IMR-90 (cell line): ENCODE data around the gene ADAMTS12. TPM values are rescaled to one million over a fixed set of nuclear protein-coding genes. Genes with fewer than 3 reads are reported as not detected.

Experiments used
- ATAC-seq: fragments of 200-7000 bp; cut with Tn5 transposase; 2 replicates; pipeline ENCODE4 v1.9.1; 2020; ENCODE audit warnings: low read depth, mild to moderate bottlenecking, moderate library complexity
- BruUV-seq: library from RNA; stranded (reverse); fragments of 400-500 nt; replicated peaks from 2 replicates; lab custom pipeline; 2021; lab: Mats Ljungman, UMichigan
- CTCF ChIA-PET: fragments of 300-600 bp; formaldehyde crosslinking; extraction: SDS; loops from one replicate; lab custom pipeline; 2021; ENCODE audit warnings: antibody characterized with exemption; lab: Yijun Ruan, JAX
- POLR2A ChIA-PET: fragments of 300-600 bp; sonication (Branson Sonifier 250); formaldehyde crosslinking; loops from one replicate; lab custom pipeline; 2022; ENCODE audit warnings: antibody characterized with exemption; ENCODE audit not compliant: unreplicated experiment; lab: Charles Lee
- DNase-seq: peaks from one replicate; pipeline ENCODE4 v3.0.0; 2013
- H2AFZ ChIP-seq: replicated peaks from 2 replicates; pipeline ENCODE3; 2013; ENCODE audit warnings: low read length, mild to moderate bottlenecking; ENCODE audit not compliant: poor library complexity
- H2AK5ac ChIP-seq: 2 replicates; pipeline ENCODE4 v1.6.1; 2013; ENCODE audit warnings: low read depth, low read length, inconsistent platforms
- H2AK9ac ChIP-seq: replicated peaks from 2 replicates; pipeline ENCODE3; 2013; ENCODE audit warnings: mild to moderate bottlenecking, low read depth, low read length, moderate library complexity; ENCODE audit not compliant: poor library complexity
- H2BK120ac ChIP-seq: 2 replicates; pipeline ENCODE4 v1.6.1; 2013; ENCODE audit warnings: low read depth, low read length, inconsistent platforms
- H2BK15ac ChIP-seq: 3 replicates; pipeline ENCODE4 v1.6.1; 2013; ENCODE audit warnings: low read depth, low read length, inconsistent platforms
- H2BK20ac ChIP-seq: 2 replicates; pipeline ENCODE4 v1.6.1; 2013; ENCODE audit warnings: low read depth, mild to moderate bottlenecking, inconsistent platforms, low read length, moderate library complexity
- H2BK5ac ChIP-seq: 2 replicates; pipeline ENCODE4 v1.6.1; 2013; ENCODE audit warnings: mild to moderate bottlenecking, low read depth, low read length, inconsistent platforms; ENCODE audit not compliant: poor library complexity, severe bottlenecking
- H3K14ac ChIP-seq: replicated peaks from 2 replicates; pipeline ENCODE4 v1.6.1; 2013; ENCODE audit warnings: low read depth, low read length, inconsistent platforms
- H3K18ac ChIP-seq: 2 replicates; pipeline ENCODE4 v1.6.1; 2013; ENCODE audit warnings: low read depth, low read length, control low read depth
- H3K23ac ChIP-seq: 2 replicates; pipeline ENCODE4 v1.6.1; 2013; ENCODE audit warnings: low read depth, low read length, inconsistent platforms
- H3K27ac ChIP-seq: 2 replicates; pipeline ENCODE4 v1.5.1; 2013; ENCODE audit warnings: mild to moderate bottlenecking, control low read depth, low read length; ENCODE audit not compliant: insufficient read depth
- H3K27me3 ChIP-seq: 2 replicates; pipeline ENCODE4 v1.6.1; 2013; ENCODE audit warnings: low read length; ENCODE audit not compliant: control insufficient read depth, insufficient read depth
- H3K36me3 ChIP-seq: 2 replicates; pipeline ENCODE4 v1.6.1; 2013; ENCODE audit warnings: low read length, mixed read lengths; ENCODE audit not compliant: control insufficient read depth, insufficient read depth
- H3K4ac ChIP-seq: 2 replicates; pipeline ENCODE4 v1.6.1; 2013; ENCODE audit warnings: low read depth, low read length, inconsistent platforms
- H3K4me1 ChIP-seq: 2 replicates; pipeline ENCODE4 v1.6.1; 2013; ENCODE audit warnings: low read length, mixed read lengths; ENCODE audit not compliant: control insufficient read depth, insufficient read depth
- H3K4me2 ChIP-seq: 2 replicates; pipeline ENCODE4 v1.6.1; 2013; ENCODE audit warnings: low read depth, mild to moderate bottlenecking, control low read depth, low read length, moderate library complexity
- H3K4me3 ChIP-seq: 2 replicates; pipeline ENCODE4 v1.5.1; 2013; ENCODE audit warnings: low read depth, mild to moderate bottlenecking, control low read depth, low read length, moderate library complexity; ENCODE audit not compliant: insufficient read depth
- H3K56ac ChIP-seq: 2 replicates; pipeline ENCODE4 v1.6.1; 2013; ENCODE audit warnings: low read length, inconsistent platforms; ENCODE audit not compliant: insufficient read depth; ENCODE audit errors: extremely low read depth
- H3K79me1 ChIP-seq, 2 experiments: 2 replicates each; pipeline ENCODE4 v1.6.1; 2013; ENCODE audit warnings: low read length in 2 of 2, inconsistent platforms in 1 of 2, low read depth in 1 of 2
- H3K9ac ChIP-seq: 2 replicates; pipeline ENCODE4 v1.6.1; 2013; ENCODE audit warnings: low read depth, low read length, control low read depth
- H3K9me1 ChIP-seq: 2 replicates; pipeline ENCODE4 v1.6.1; 2013; ENCODE audit warnings: low read length, inconsistent platforms; ENCODE audit not compliant: insufficient read depth
- H3K9me3 ChIP-seq: 2 replicates; pipeline ENCODE4 v1.6.1; 2013; ENCODE audit warnings: low read length; ENCODE audit not compliant: control insufficient read depth, insufficient read depth
- H4K20me1 ChIP-seq: 2 replicates; pipeline ENCODE4 v1.6.1; 2013; ENCODE audit warnings: low read length, inconsistent platforms; ENCODE audit not compliant: insufficient read depth
- H4K5ac ChIP-seq: 2 replicates; pipeline ENCODE4 v1.6.1; 2013; ENCODE audit warnings: mild to moderate bottlenecking, low read depth, low read length, control low read depth
- H4K8ac ChIP-seq, 2 experiments: 2 replicates each; pipeline ENCODE4 v1.6.1; 2013; ENCODE audit warnings: low read depth in 2 of 2, low read length in 2 of 2, control low read depth in 1 of 2, inconsistent platforms in 1 of 2
- H4K91ac ChIP-seq: 2 replicates; pipeline ENCODE4 v1.6.1; 2013; ENCODE audit warnings: low read depth, low read length, inconsistent platforms; ENCODE audit not compliant: insufficient read depth
- CEBPB ChIP-seq: IDR thresholded peaks from 2 replicates; pipeline ENCODE4 v1.6.1; 2012; ENCODE audit warnings: low read depth, low read length, improper control_type of control experiment
- ELK1 ChIP-seq: fragments of 150-350 bp; IDR thresholded peaks from 2 replicates; pipeline ENCODE4 v1.6.1; 2016; ENCODE audit warnings: low read depth, mild to moderate bottlenecking, low read length, moderate library complexity, borderline replicate concordance
- NFE2L2 ChIP-seq: fragments of 150-350 bp; IDR thresholded peaks from 2 replicates; pipeline ENCODE4 v1.6.1; 2016; ENCODE audit warnings: low read depth, mild to moderate bottlenecking, low read length
- WGBS, 2 experiments: methylation state at CpG; one replicate each; pipeline versions ENCODE4 v1.1.5 to v1.1.7; 2013; ENCODE audit warnings: missing lambda C conversion rate in 2 of 2; ENCODE audit not compliant: insufficient read length in 1 of 2; ENCODE audit errors: extremely low coverage in 2 of 2; 5-methylcytosine and 5-hydroxymethylcytosine counted together
- dilution Hi-C: fragments of 300-500 bp; cut with HindIII; formaldehyde crosslinking; loops from one replicate; pipeline ENCODE4 v1.14.3; 2018; ENCODE audit warnings: low sequenced_read_pairs; ENCODE audit not compliant: unreplicated experiment
- in situ Hi-C: fragments of 300-500 bp; cut with MboI; formaldehyde crosslinking; loops from 3 replicates; pipeline ENCODE4 v1.14.3; 2019; ENCODE audit warnings: low sequenced_read_pairs, inconsistent platforms, mixed read lengths
- intact Hi-C: fragments of 100-400 bp; cut with micrococcal nuclease; formaldehyde crosslinking; loops from 2 replicates; pipeline ENCODE4 v1.10.0; 2022
- polyA plus RNA-seq, 3 experiments: library from polyadenylated mRNA; depleted of rRNA; stranded (reverse); fragments of >200 nt; gene quantifications; 2 replicates each; pipeline ENCODE4 v1.2.3, GENCODE V29; 2012; ENCODE audit warnings: low replicate concordance in 1 of 3
- total RNA-seq: library from RNA; depleted of rRNA; stranded (reverse); fragments of >200 nt; gene quantifications from 2 replicates; pipeline ENCODE4 v1.2.3, GENCODE V29; 2012
- TF ChIP-seq, protein P1 (sequence below): fragments of 150-350 bp; IDR thresholded peaks from 2 replicates; pipeline ENCODE4 v1.6.1; 2017; ENCODE audit warnings: mild to moderate bottlenecking, antibody characterized with exemption, low read length, low read depth

ADAMTS12 gene
- total and polyA plus RNA-seq, 2 of the 4 experiments (the other 2 are of a cell fraction), result 27.3 to 51.3 TPM

- Histone ChIP-seq H2BK5ac (no peak overlapping the region), H3K27ac (peak overlapping the region; percentile 78; the same call in 1 of the 2 replicates), H3K4ac (no peak overlapping the region), H3K27me3 (no peaks in the 10 kb centered on the region), H3K14ac (0 out of 2 replicates have a peak overlapping the region, but pooled peaks have one; percentile 0), H2AK5ac (no peak overlapping the region; the same call in 1 of the 2 replicates), H2BK120ac (peak overlapping the region; percentile 43; the same call in 1 of the 2 replicates), H2AFZ (no peak overlapping the region), H3K9me1 (no peaks in the 10 kb centered on the region), H4K91ac (0 out of 2 replicates have a peak overlapping the region, but pooled peaks have one; percentile 7), H4K8ac (no peak overlapping the region; a peak in 1 of 4 replicates), H3K79me1 (no peaks in the 10 kb centered on the region), H3K4me3 (no peak overlapping the region), H4K5ac (peak overlapping the region; percentile 8; the same call in 1 of the 2 replicates), H3K23ac (no peak overlapping the region), H2BK15ac (no peak overlapping the region), H3K36me3 (no peaks in the 10 kb centered on the region), H2BK20ac (peak overlapping the region; percentile 5; the same call in 1 of the 2 replicates), H3K18ac (peak overlapping the region; percentile 20), H4K20me1 (no peaks in the 10 kb centered on the region), H3K4me2 (peak overlapping the region; percentile 10; the same call in 1 of the 2 replicates), H3K9me3 (peaks cover 3% of the 10 kb centered on the region; the same call in 1 of the 2 replicates), H2AK9ac (no peak overlapping the region), H3K4me1 (peaks cover 3% of the 10 kb centered on the region; the same call in 1 of the 2 replicates), H3K56ac (no peak overlapping the region), H3K9ac (no peak overlapping the region)
- in situ Hi-C loops (no loop called here), dilution Hi-C loops (no loop called here), intact Hi-C loops (no loop called here)
- TF ChIP-seq CEBPB, result peak; percentile 34
- no peak for TF ChIP-seq NFE2L2
- TF ChIP-seq, protein P1, sequence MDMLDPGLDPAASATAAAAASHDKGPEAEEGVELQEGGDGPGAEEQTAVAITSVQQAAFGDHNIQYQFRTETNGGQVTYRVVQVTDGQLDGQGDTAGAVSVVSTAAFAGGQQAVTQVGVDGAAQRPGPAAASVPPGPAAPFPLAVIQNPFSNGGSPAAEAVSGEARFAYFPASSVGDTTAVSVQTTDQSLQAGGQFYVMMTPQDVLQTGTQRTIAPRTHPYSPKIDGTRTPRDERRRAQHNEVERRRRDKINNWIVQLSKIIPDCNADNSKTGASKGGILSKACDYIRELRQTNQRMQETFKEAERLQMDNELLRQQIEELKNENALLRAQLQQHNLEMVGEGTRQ, result no peak
- no peak for TF ChIP-seq ELK1
- ChIA-PET POLR2A (no interaction called here), CTCF (no interaction called here)
- no CpG with 5 or more reads among the region's 1 CpG for WGBS, 2 experiments
- BruUV-seq, result no TSS peak
- peak; percentile 79 for DNase-seq
- peak; percentile 77 for ATAC-seq
These were observed 9.4 kb upstream of the ADAMTS12 start for GRCh38 chr5:33901156-33901555.
